Immature natural killer cell (primary cell): ENCODE measurements around the gene OBSCN. TPM values are rescaled to one million over a fixed set of nuclear protein-coding genes. Genes with fewer than 3 reads are reported as not detected.

ENCODE experiments used
- DNase-seq, 3 donors: peaks; one replicate each; pipeline ENCODE4 v3.0.0; 2022; ENCODE audit warnings: mixed read lengths in 1 of 3
- H3K27ac Mint-ChIP-seq, 6 donors: one replicate each; pipeline ENCODE4 v1.8.0; 2020; ENCODE audit warnings: mixed read lengths in 6 of 6, mild to moderate bottlenecking in 5 of 6, inconsistent platforms in 4 of 6, moderate library complexity in 3 of 6
- H3K27me3 Mint-ChIP-seq, 3 donors: one replicate each; pipeline ENCODE4 v1.8.0; 2020 to 2021; ENCODE audit warnings: low read depth in 3 of 3, mild to moderate bottlenecking in 3 of 3, mixed read lengths in 3 of 3, moderate library complexity in 3 of 3, inconsistent platforms in 1 of 3
- H3K36me3 Mint-ChIP-seq, 3 donors: one replicate each; pipeline ENCODE4 v1.8.0; 2020; ENCODE audit warnings: mixed read lengths in 3 of 3, inconsistent platforms in 2 of 3, mild to moderate bottlenecking in 2 of 3
- H3K4me1 Mint-ChIP-seq, 2 donors: one replicate each; pipeline ENCODE4 v1.8.0; 2020; ENCODE audit warnings: inconsistent platforms in 2 of 2, mild to moderate bottlenecking in 2 of 2, mixed read lengths in 2 of 2, moderate library complexity in 1 of 2
- H3K4me3 Mint-ChIP-seq, 5 donors: one replicate each; pipeline ENCODE4 v1.8.0; 2020; ENCODE audit warnings: mild to moderate bottlenecking in 5 of 5, mixed read lengths in 5 of 5, inconsistent platforms in 3 of 5, moderate library complexity in 3 of 5
- H3K9me3 Mint-ChIP-seq, 6 donors: one replicate each; pipeline ENCODE4 v1.8.0; 2020; ENCODE audit warnings: mild to moderate bottlenecking in 6 of 6, mixed read lengths in 6 of 6, inconsistent platforms in 4 of 6, moderate library complexity in 3 of 6
- polyA plus RNA-seq, 3 donors: library from polyadenylated mRNA; unstranded; fragments of 300-500 nt; fragmentation: Illumina TruSeq; gene quantifications; one replicate each; pipeline ENCODE4 v1.2.3, GENCODE V29; 2021

The OBSCN gene
- polyA plus RNA-seq, 3 donors from 2014 or later, result 0.19 to 1.9 TPM; not detected in 1

DNA sequence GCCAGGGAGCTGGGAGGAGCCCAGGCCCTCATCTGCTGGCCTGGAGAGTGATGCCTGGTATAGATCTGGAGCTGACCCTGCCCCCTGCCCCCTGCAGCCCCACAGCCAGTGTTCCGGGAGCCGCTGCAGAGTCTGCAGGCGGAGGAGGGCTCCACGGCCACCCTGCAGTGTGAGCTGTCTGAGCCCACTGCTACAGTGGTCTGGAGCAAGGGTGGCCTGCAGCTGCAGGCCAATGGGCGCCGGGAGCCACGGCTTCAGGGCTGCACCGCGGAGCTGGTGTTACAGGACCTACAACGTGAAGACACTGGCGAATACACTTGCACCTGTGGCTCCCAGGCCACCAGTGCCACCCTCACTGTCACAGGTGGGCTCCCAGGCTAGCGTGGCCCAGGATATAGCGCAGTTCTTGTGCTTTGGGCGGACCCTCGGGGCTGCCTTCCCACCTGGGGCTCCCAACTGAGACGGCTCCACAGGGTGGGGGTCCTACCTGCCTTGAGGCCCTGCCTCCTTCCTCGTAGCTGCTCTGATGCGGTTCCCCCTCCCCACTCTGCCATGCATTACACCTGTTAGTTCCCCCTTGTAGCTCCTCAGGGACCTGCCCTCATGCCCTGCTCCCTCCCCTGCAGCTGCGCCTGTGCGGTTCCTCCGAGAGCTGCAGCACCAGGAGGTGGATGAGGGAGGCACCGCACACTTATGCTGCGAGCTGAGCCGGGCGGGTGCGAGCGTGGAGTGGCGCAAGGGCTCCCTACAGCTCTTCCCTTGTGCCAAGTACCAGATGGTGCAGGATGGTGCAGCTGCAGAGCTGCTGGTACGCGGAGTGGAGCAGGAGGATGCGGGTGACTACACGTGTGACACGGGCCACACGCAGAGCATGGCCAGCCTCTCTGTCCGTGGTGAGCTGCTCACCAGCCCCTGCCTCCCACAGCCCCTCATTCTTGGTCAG, 98.7 kb downstream of the OBSCN start:
- DNase-seq, result no peak
- H3K27me3 Mint-ChIP-seq, result peaks cover 5% of the 10 kb centered on the region in 3 donors
- H3K27ac Mint-ChIP-seq, result no peak overlapping the region
- H3K4me3 Mint-ChIP-seq, result no peak overlapping the region
- peaks cover 13 to 22% (median 13%) of the 10 kb centered on the region in 3 donors for H3K36me3 Mint-ChIP-seq
- no peaks in the 10 kb centered on the region for H3K4me1 Mint-ChIP-seq
- H3K9me3 Mint-ChIP-seq, result peaks cover 14 to 31% (median 21%) of the 10 kb centered on the region in 6 donors

DNA sequence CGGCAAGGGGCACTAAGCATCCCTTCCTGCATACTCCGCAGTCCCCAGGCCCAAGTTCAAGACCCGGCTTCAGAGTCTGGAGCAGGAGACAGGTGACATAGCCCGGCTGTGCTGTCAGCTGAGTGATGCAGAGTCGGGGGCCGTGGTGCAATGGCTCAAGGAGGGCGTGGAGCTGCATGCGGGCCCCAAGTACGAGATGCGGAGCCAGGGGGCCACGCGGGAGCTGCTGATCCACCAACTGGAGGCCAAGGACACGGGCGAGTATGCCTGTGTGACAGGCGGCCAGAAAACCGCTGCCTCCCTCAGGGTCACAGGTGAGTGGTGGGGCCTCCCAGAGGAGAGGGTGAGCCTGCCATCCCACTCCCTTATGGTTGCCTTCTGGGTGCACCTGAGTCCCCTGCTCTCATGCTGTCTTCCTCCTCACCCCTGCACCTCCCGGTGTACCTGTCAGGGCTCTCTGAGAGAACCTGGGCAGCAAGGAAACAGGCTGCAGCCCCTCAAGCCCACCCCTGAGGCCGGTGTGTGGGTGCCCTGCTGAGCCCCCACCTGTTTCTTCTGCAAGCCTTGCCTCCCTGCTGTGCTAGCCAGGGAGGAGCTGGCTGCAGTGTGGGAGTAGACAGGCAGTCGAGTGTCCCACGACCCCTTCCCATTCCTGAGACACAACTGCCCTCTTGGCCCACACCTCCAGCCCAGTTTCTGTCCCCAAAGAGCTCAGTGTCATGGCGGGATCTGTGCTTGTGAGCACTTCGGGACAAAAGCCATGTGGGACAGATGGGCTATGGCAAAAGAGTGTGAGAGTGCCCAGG, 99.6 kb downstream of the OBSCN start:
- peaks cover 4 to 14% (median 5%) of the 10 kb centered on the region in 3 donors for H3K36me3 Mint-ChIP-seq
- DNase-seq, result no peak
- no peaks in the 10 kb centered on the region for H3K4me1 Mint-ChIP-seq
- H3K9me3 Mint-ChIP-seq, result peaks cover 8 to 23% (median 13%) of the 10 kb centered on the region in 6 donors
- H3K4me3 Mint-ChIP-seq, result no peak overlapping the region
- H3K27ac Mint-ChIP-seq, result no peak overlapping the region
- H3K27me3 Mint-ChIP-seq, result peaks cover 5% of the 10 kb centered on the region in 3 donors

GRCh38 chr1:228308085-228308601, 100.3 kb downstream of the OBSCN start:
- peaks cover 0 to 11% (median 0%) of the 10 kb centered on the region in 3 donors for H3K36me3 Mint-ChIP-seq
- H3K27me3 Mint-ChIP-seq, result peaks cover 3 to 5% (median 5%) of the 10 kb centered on the region in 3 donors
- DNase-seq, result no peak
- H3K9me3 Mint-ChIP-seq, result peaks cover 2 to 18% (median 10%) of the 10 kb centered on the region in 6 donors
- no peak overlapping the region for H3K27ac Mint-ChIP-seq
- H3K4me3 Mint-ChIP-seq, result no peak overlapping the region
- H3K4me1 Mint-ChIP-seq, result no peaks in the 10 kb centered on the region

GRCh38 chr1:228308628-228309325, 100.9 kb downstream of the OBSCN start:
- Mint-ChIP-seq H3K9me3 (peaks cover 1 to 12% (median 7%) of the 10 kb centered on the region in 6 donors), H3K27me3 (peaks cover 2 to 4% (median 3%) of the 10 kb centered on the region in 3 donors), H3K36me3 (peaks cover 0 to 6% (median 0%) of the 10 kb centered on the region in 3 donors), H3K4me3 (no peak overlapping the region), H3K27ac (peak overlapping the region in 1 of 6 donors; percentile 8), H3K4me1 (no peaks in the 10 kb centered on the region)
- DNase-seq, result no peak

- no peak for DNase-seq
- H3K4me1 Mint-ChIP-seq, result no peaks in the 10 kb centered on the region
- no peak overlapping the region for H3K4me3 Mint-ChIP-seq
- peaks cover 0 to 5% (median 0%) of the 10 kb centered on the region in 3 donors for H3K36me3 Mint-ChIP-seq
- H3K27ac Mint-ChIP-seq, result no peak overlapping the region
- peaks cover 0 to 3% (median 2%) of the 10 kb centered on the region in 3 donors for H3K27me3 Mint-ChIP-seq
- H3K9me3 Mint-ChIP-seq, result peaks cover 1 to 7% (median 5%) of the 10 kb centered on the region in 6 donors
Measured at GRCh38 chr1:228309326-228310067, 101.7 kb downstream of the OBSCN start.

DNA sequence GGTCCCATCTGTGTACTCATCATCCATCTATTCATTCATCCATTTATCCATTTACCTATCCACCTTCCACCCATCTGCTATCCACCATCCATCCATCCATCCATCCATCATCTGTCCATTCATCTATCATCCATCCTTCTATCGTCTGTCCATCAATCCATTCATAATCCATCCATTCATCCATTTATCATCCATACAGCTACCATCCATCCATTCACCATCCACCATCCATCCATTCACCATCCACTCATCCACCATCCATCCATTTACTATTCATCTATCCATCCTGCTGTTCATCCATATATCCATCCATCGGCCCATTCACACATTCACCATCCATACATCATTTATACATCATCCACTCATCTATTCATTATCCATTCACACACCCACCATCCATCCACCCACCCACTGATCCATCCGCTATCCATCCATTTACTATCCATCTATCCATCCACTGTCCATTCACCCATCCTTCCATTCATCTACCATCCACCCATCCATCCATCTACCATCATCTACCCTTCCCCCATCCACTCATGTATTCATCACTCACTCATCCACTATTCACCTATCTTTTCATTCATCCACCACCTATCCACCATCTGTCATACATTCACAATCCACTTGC, 102.4 kb downstream of the OBSCN start:
- H3K9me3 Mint-ChIP-seq, result peaks cover 0 to 7% (median 4%) of the 10 kb centered on the region in 6 donors
- H3K4me1 Mint-ChIP-seq, result no peaks in the 10 kb centered on the region
- H3K36me3 Mint-ChIP-seq, result peaks cover 0 to 3% (median 0%) of the 10 kb centered on the region in 3 donors
- DNase-seq, result no peak
- peaks cover 0 to 2% (median 0%) of the 10 kb centered on the region in 3 donors for H3K27me3 Mint-ChIP-seq
- no peak overlapping the region for H3K4me3 Mint-ChIP-seq
- H3K27ac Mint-ChIP-seq, result no peak overlapping the region

GRCh38 chr1:228311091-228311490, 103.2 kb downstream of the OBSCN start:
- Mint-ChIP-seq H3K27me3 (peaks cover 0 to 2% (median 0%) of the 10 kb centered on the region in 3 donors), H3K4me3 (no peak overlapping the region)

GRCh38 chr1:228312136-228312764, 104.4 kb downstream of the OBSCN start:
- peaks cover 0 to 2% (median 0%) of the 10 kb centered on the region in 3 donors for H3K27me3 Mint-ChIP-seq
- H3K4me1 Mint-ChIP-seq, result no peaks in the 10 kb centered on the region
- peaks cover 0 to 3% (median 0%) of the 10 kb centered on the region in 3 donors for H3K36me3 Mint-ChIP-seq
- no peak overlapping the region for H3K27ac Mint-ChIP-seq
- no peak for DNase-seq
- H3K4me3 Mint-ChIP-seq, result no peak overlapping the region
- peaks cover 0 to 7% (median 4%) of the 10 kb centered on the region in 6 donors for H3K9me3 Mint-ChIP-seq

More at GRCh38 chr1:228311091-228311490, 103.2 kb downstream of the OBSCN start:
- peaks cover 0 to 7% (median 4%) of the 10 kb centered on the region in 6 donors for H3K9me3 Mint-ChIP-seq
- H3K36me3 Mint-ChIP-seq, result peaks cover 0 to 3% (median 0%) of the 10 kb centered on the region in 3 donors
- H3K27ac Mint-ChIP-seq, result no peak overlapping the region
- no peaks in the 10 kb centered on the region for H3K4me1 Mint-ChIP-seq
- no peak for DNase-seq

GRCh38 chr1:228313536-228314277, 105.9 kb downstream of the OBSCN start:
- no peak overlapping the region for H3K4me3 Mint-ChIP-seq
- H3K9me3 Mint-ChIP-seq, result peaks cover 0 to 7% (median 4%) of the 10 kb centered on the region in 6 donors
- no peaks in the 10 kb centered on the region for H3K4me1 Mint-ChIP-seq
- peaks cover 0 to 3% (median 0%) of the 10 kb centered on the region in 3 donors for H3K36me3 Mint-ChIP-seq
- DNase-seq, result no peak
- no peaks in the 10 kb centered on the region for H3K27me3 Mint-ChIP-seq
- H3K27ac Mint-ChIP-seq, result no peak overlapping the region

DNA sequence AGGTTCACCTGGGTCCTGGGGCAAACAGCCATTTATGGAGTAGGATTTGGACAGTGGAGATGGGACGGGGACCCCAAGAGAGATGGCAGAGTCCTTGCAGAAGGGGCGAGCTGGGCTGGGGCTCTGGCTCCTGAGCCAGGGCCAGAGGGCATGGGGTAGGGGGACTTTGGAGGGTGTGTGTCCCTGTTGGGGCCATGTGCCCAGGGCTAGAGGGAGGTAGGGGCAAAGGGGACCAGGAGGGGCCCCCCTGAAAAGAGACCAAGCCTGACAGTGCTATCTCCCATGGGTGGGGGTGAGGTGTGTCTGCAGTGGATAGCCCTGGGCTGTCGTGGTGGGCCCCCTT, 106.4 kb downstream of the OBSCN start:
- Mint-ChIP-seq H3K4me3 (no peak overlapping the region), H3K9me3 (peaks cover 0 to 7% (median 4%) of the 10 kb centered on the region in 6 donors), H3K36me3 (peaks cover 0 to 3% (median 0%) of the 10 kb centered on the region in 3 donors), H3K4me1 (no peaks in the 10 kb centered on the region), H3K27ac (no peak overlapping the region), H3K27me3 (no peaks in the 10 kb centered on the region)
- no peak for DNase-seq

- no peaks in the 10 kb centered on the region for H3K4me1 Mint-ChIP-seq
- H3K27me3 Mint-ChIP-seq, result no peaks in the 10 kb centered on the region
- no peak overlapping the region for H3K27ac Mint-ChIP-seq
- DNase-seq, result no peak
- peaks cover 0 to 3% (median 0%) of the 10 kb centered on the region in 3 donors for H3K36me3 Mint-ChIP-seq
- no peak overlapping the region for H3K4me3 Mint-ChIP-seq
- peaks cover 0 to 7% (median 4%) of the 10 kb centered on the region in 6 donors for H3K9me3 Mint-ChIP-seq
Measured at GRCh38 chr1:228314658-228315483, 107.0 kb downstream of the OBSCN start.
